Tibial nerve (tissue), 4 donors: ENCODE results near the gene UPK1B. TPM values are rescaled to one million over a fixed set of nuclear protein-coding genes. Genes with fewer than 3 reads are reported as not detected.

ENCODE experiments used
- DNase-seq, 2 donors: peaks; one replicate each; pipeline ENCODE4 v3.0.0-alpha.2; 2019; ENCODE audit warnings: low spot score in 2 of 2
- H3K27ac ChIP-seq, 4 donors: fragments of 200-600 bp; sonication (generic) in 3 of 4; one replicate each; pipeline ENCODE4 v1.5.1; 2017 to 2019; ENCODE audit warnings: mild to moderate bottlenecking in 1 of 4
- H3K27me3 ChIP-seq, 2 donors: fragments of 200-600 bp; sonication (generic) in 1 of 2; one replicate each; pipeline versions ENCODE4 v1.5.1 to v1.6.0; 2017 to 2019
- H3K36me3 ChIP-seq, 3 donors: fragments of 200-600 bp; sonication (generic); one replicate each; pipeline ENCODE4 v1.5.1; 2018 to 2019
- H3K4me1 ChIP-seq, 4 donors: fragments of 200-600 bp; sonication (generic) in 3 of 4; one replicate each; pipeline ENCODE4 v1.5.1; 2017 to 2019
- H3K4me3 ChIP-seq, 4 donors: fragments of 200-600 bp; sonication (generic) in 3 of 4; one replicate each; pipeline ENCODE4 v1.5.1; 2017 to 2019; ENCODE audit warnings: mild to moderate bottlenecking in 1 of 4, moderate library complexity in 1 of 4
- H3K9me3 ChIP-seq, 4 donors: fragments of 200-600 bp; sonication (generic) in 3 of 4; one replicate each; pipeline ENCODE4 v1.5.1; 2017 to 2019
- CTCF ChIP-seq, 5 experiments: fragments of 200-600 bp in 3 of 5; fragments of 450-650 bp in 2 of 5; sonication (generic) in 3 of 5; IDR thresholded peaks; one replicate each; pipeline ENCODE4 v1.5.1; 2016 to 2019; ENCODE audit warnings: antibody characterized with exemption in 5 of 5, mild to moderate bottlenecking in 3 of 5, moderate library complexity in 2 of 5
- EP300 ChIP-seq, 2 donors: sonication (generic); formaldehyde crosslinking; IDR thresholded peaks; one replicate each; pipeline ENCODE4 v1.6.1; 2017; ENCODE audit warnings: antibody characterized with exemption in 2 of 2, mild to moderate bottlenecking in 1 of 2
- POLR2A ChIP-seq, 2 donors: fragments of 450-650 bp; IDR thresholded peaks; one replicate each; pipeline ENCODE4 v1.6.1; 2017; ENCODE audit warnings: antibody characterized with exemption in 2 of 2, mild to moderate bottlenecking in 2 of 2, moderate library complexity in 2 of 2
- WGBS, 2 donors: methylation state at CpG; one replicate each; pipeline ENCODE4 v1.1.5; 2018; 5-methylcytosine and 5-hydroxymethylcytosine counted together
- total RNA-seq, 4 donors: library from RNA; depleted of rRNA; stranded (reverse); fragments of >200 nt; gene quantifications; one replicate each; pipeline ENCODE4 v1.1.0, GENCODE V29; 2016

The UPK1B gene
- total RNA-seq, 4 donors from 2014 or later: not detected

- no peaks in the 10 kb centered on the region for H3K9me3 ChIP-seq
- peaks cover 0 to 13% (median 4%) of the 10 kb centered on the region in 4 donors for H3K4me1 ChIP-seq
- H3K4me3 ChIP-seq: no peak overlapping the region
- H3K36me3 ChIP-seq: peaks cover 0 to 90% (median 5%) of the 10 kb centered on the region in 3 donors
- H3K27ac ChIP-seq: no peak overlapping the region
- DNase-seq: no peak
- no peaks in the 10 kb centered on the region for H3K27me3 ChIP-seq
- TF ChIP-seq EP300 (IDR thresholded peaks at IDR 0.05) (no peak), POLR2A (IDR thresholded peaks at IDR 0.05) (no peak), CTCF (IDR thresholded peaks at IDR 0.05) (no peak)
Measured at GRCh38 chr3:119230745-119231144, 57.3 kb downstream of the UPK1B start.

GRCh38 chr3:119234610-119235009 lies 61.2 kb downstream of the UPK1B start:
- H3K27ac ChIP-seq: peak overlapping the region in 2 of 4 donors; percentile 58 to 76
- peaks cover 0 to 43% (median 14%) of the 10 kb centered on the region in 4 donors for H3K4me1 ChIP-seq
- H3K27me3 ChIP-seq: no peaks in the 10 kb centered on the region
- WGBS, 2 donors: 66 to 67% methylated on average over 1 of the region's 1 CpG
- DNase-seq: no peak
- no peak for TF ChIP-seq EP300 (IDR thresholded peaks at IDR 0.05)
- TF ChIP-seq CTCF (IDR thresholded peaks at IDR 0.05): no peak
- TF ChIP-seq POLR2A (IDR thresholded peaks at IDR 0.05): no peak
- peaks cover 0 to 57% (median 5%) of the 10 kb centered on the region in 3 donors for H3K36me3 ChIP-seq
- H3K4me3 ChIP-seq: no peak overlapping the region
- no peaks in the 10 kb centered on the region for H3K9me3 ChIP-seq

GRCh38 chr3:119235151-119235550 lies 61.8 kb downstream of the UPK1B start:
- no peaks in the 10 kb centered on the region for H3K27me3 ChIP-seq
- peaks cover 0 to 46% (median 14%) of the 10 kb centered on the region in 4 donors for H3K4me1 ChIP-seq
- WGBS, 2 donors: 60 to 81% methylated on average over 1 of the region's 1 CpG
- peaks cover 0 to 52% (median 5%) of the 10 kb centered on the region in 3 donors for H3K36me3 ChIP-seq
- no peak for DNase-seq
- no peak for TF ChIP-seq POLR2A (IDR thresholded peaks at IDR 0.05)
- TF ChIP-seq CTCF (IDR thresholded peaks at IDR 0.05): no peak
- TF ChIP-seq EP300 (IDR thresholded peaks at IDR 0.05): no peak
- no peaks in the 10 kb centered on the region for H3K9me3 ChIP-seq
- no peak overlapping the region for H3K4me3 ChIP-seq
- peak overlapping the region in 2 of 4 donors; percentile 64 to 76 for H3K27ac ChIP-seq

GRCh38 chr3:119236756-119237155 lies 63.4 kb downstream of the UPK1B start:
- no peak overlapping the region for H3K4me3 ChIP-seq
- 79 to 87% methylated on average over 7 of the region's 7 CpGs for WGBS, 2 donors
- TF ChIP-seq CTCF (IDR thresholded peaks at IDR 0.05) (no peak), EP300 (IDR thresholded peaks at IDR 0.05) (no peak), POLR2A (IDR thresholded peaks at IDR 0.05) (no peak)
- H3K36me3 ChIP-seq: peaks cover 0 to 41% (median 5%) of the 10 kb centered on the region in 3 donors
- H3K27ac ChIP-seq: peak overlapping the region in 1 of 4 donors; percentile 21
- H3K9me3 ChIP-seq: no peaks in the 10 kb centered on the region
- no peaks in the 10 kb centered on the region for H3K27me3 ChIP-seq
- no peak for DNase-seq
- peaks cover 0 to 56% (median 14%) of the 10 kb centered on the region in 4 donors for H3K4me1 ChIP-seq

GRCh38 chr3:119237299-119237698 lies 63.9 kb downstream of the UPK1B start:
- no peak for TF ChIP-seq POLR2A (IDR thresholded peaks at IDR 0.05)
- TF ChIP-seq CTCF (IDR thresholded peaks at IDR 0.05): no peak
- no peak for TF ChIP-seq EP300 (IDR thresholded peaks at IDR 0.05)
- Histone ChIP-seq H3K36me3 (peaks cover 0 to 39% (median 5%) of the 10 kb centered on the region in 3 donors), H3K4me3 (no peak overlapping the region), H3K27ac (peak overlapping the region in 1 of 4 donors; percentile 21), H3K27me3 (no peaks in the 10 kb centered on the region), H3K4me1 (peaks cover 0 to 58% (median 14%) of the 10 kb centered on the region in 4 donors), H3K9me3 (no peaks in the 10 kb centered on the region)
- DNase-seq: no peak
